Measurements from ENCODE around the gene UBE2C.
"Not testable (repeated sequence)": the region's sequence is repeated elsewhere in the genome, so short reads cannot be mapped to it uniquely, and the experiment has no call there.

The UBE2C gene

GRCh38 chr20:45818239-45818638 is 5.8 kb downstream of the UBE2C start:
- Mint-ChIP-seq H3K36me3 (peaks cover 36% of the 10 kb centered on the region), H3K27ac (peak overlapping the region; percentile 0), H3K9me3 (no peaks in the 10 kb centered on the region), H3K4me3 (no peak overlapping the region), H3K4me1 (peaks cover 10% of the 10 kb centered on the region)
- ATAC-seq = no peak
- no peak for DNase-seq (ENCODE audit: low spot score in 2 of 2)

- DNase-seq (ENCODE audit: low spot score in 2 of 2) = no peak
- H3K36me3 Mint-ChIP-seq = peaks cover 27% of the 10 kb centered on the region
Measured at GRCh38 chr20:45819466-45819865, 7.0 kb downstream of the UBE2C start.

GRCh38 chr20:45821947-45822346 is 9.5 kb downstream of the UBE2C start:
- DNase-seq (ENCODE audit: low spot score in 2 of 2) = no peak
- no peak for ATAC-seq
- Mint-ChIP-seq H3K4me3 (no peak overlapping the region), H3K27ac (no peak overlapping the region), H3K36me3 (peaks cover 2% of the 10 kb centered on the region), H3K4me1 (peaks cover 20% of the 10 kb centered on the region), H3K9me3 (no peaks in the 10 kb centered on the region)

More at GRCh38 chr20:45819466-45819865, 7.0 kb downstream of the UBE2C start:
- H3K9me3 Mint-ChIP-seq = no peaks in the 10 kb centered on the region
- no peak overlapping the region for H3K4me3 Mint-ChIP-seq
- no peak for ATAC-seq
- no peak overlapping the region for H3K27ac Mint-ChIP-seq
- peaks cover 15% of the 10 kb centered on the region for H3K4me1 Mint-ChIP-seq

- no peak for DNase-seq (ENCODE audit: low spot score in 2 of 2)
- H3K36me3 Mint-ChIP-seq = no peaks in the 10 kb centered on the region
- no peak overlapping the region for H3K4me3 Mint-ChIP-seq
- H3K27ac Mint-ChIP-seq = no peak overlapping the region
- H3K9me3 Mint-ChIP-seq = no peaks in the 10 kb centered on the region
- H3K4me1 Mint-ChIP-seq = peaks cover 20% of the 10 kb centered on the region
- ATAC-seq = peak; percentile 7
Measured at GRCh38 chr20:45822857-45823256, 10.4 kb downstream of the UBE2C start.

DNA sequence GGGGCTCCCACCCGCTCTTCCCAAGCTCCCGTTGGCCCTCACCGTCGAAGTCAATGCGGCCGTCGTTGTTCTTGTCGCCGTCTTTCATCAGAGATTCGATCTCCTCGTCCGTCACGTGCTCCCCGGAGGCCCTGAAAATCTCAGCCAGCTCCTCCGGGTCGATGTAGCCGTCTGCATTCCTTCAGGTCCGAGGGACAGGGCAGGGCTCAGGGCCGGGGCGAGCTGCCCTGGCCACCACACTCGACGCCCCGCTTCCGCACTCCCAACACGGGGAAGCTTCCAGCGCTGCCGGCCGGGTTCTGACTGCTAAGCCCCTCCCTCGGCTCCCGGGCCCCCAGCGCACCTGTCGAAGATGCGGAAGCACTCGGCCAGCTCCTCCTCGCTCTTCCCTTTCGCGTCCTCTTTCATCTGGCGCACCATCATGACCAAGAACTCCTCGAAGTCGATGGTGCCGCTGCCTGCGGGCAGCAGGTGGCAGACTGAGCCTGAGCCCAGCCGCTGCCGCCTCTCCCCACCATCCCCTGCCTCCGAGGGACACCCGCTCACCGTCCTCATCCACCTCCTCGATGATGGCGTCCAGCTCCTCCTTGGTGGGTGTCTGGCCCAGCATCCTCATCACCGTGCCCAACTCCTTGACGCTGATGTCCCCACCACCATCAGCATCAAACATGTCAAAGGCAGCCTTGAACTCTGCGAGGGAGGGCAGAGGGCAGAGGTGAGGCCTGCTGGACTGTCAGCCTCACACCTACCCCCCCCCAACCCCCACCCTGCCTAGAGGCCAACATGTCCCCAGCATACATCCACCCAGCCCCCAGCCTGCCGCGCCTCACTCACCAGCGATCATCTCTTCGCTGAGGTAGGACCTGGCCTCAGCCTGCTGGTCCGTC is 11.7 kb downstream of the UBE2C start:
- Mint-ChIP-seq H3K9me3 (no peaks in the 10 kb centered on the region), H3K4me1 (peaks cover 20% of the 10 kb centered on the region), H3K4me3 (peak overlapping the region; percentile 73), H3K36me3 (no peaks in the 10 kb centered on the region), H3K27ac (peak overlapping the region; percentile 90)
- peak; percentile 32 to 62 for DNase-seq (ENCODE audit: low spot score in 2 of 2)
- peak; percentile 85 for ATAC-seq

- H3K27ac Mint-ChIP-seq = no peak overlapping the region
- H3K36me3 Mint-ChIP-seq = no peaks in the 10 kb centered on the region
- peaks cover 20% of the 10 kb centered on the region for H3K4me1 Mint-ChIP-seq
- no peaks in the 10 kb centered on the region for H3K9me3 Mint-ChIP-seq
- H3K4me3 Mint-ChIP-seq = no peak overlapping the region
- DNase-seq (ENCODE audit: low spot score in 2 of 2) (no peak), ATAC-seq (no peak)
Measured at GRCh38 chr20:45826381-45827019, 14.1 kb downstream of the UBE2C start.

GRCh38 chr20:45827030-45827652 is 14.7 kb downstream of the UBE2C start, which contains the start of gene TNNC2:
TNNC2 (minus strand) TSS chr20:45827312; CDS start chr20:45827248, 64 bp downstream.
- DNase-seq (ENCODE audit: low spot score in 2 of 2) (no peak), ATAC-seq (no peak)
- H3K36me3 Mint-ChIP-seq = no peaks in the 10 kb centered on the region
- H3K9me3 Mint-ChIP-seq = no peaks in the 10 kb centered on the region
- no peak within 1 kb of the TSS for H3K4me3 Mint-ChIP-seq
- H3K27ac Mint-ChIP-seq = no peak within 1 kb of the TSS
- H3K4me1 Mint-ChIP-seq = peaks cover 20% of the 10 kb centered on the region

- ATAC-seq (no peak), DNase-seq (ENCODE audit: low spot score in 2 of 2) (no peak)
- no peaks in the 10 kb centered on the region for H3K9me3 Mint-ChIP-seq
- H3K4me3 Mint-ChIP-seq = no peak overlapping the region
- no peak overlapping the region for H3K27ac Mint-ChIP-seq
- peaks cover 22% of the 10 kb centered on the region for H3K4me1 Mint-ChIP-seq
- H3K36me3 Mint-ChIP-seq = no peaks in the 10 kb centered on the region
Measured at GRCh38 chr20:45827712-45828111, 15.3 kb downstream of the UBE2C start.

GRCh38 chr20:45828589-45828988 is 16.1 kb downstream of the UBE2C start:
- Mint-ChIP-seq H3K4me3 (no peak overlapping the region), H3K9me3 (no peaks in the 10 kb centered on the region), H3K36me3 (no peaks in the 10 kb centered on the region), H3K27ac (no peak overlapping the region), H3K4me1 (peaks cover 24% of the 10 kb centered on the region)
- ATAC-seq = no peak
- DNase-seq (ENCODE audit: low spot score in 2 of 2) = no peak

- H3K36me3 Mint-ChIP-seq; H3K9me3 Mint-ChIP-seq; H3K4me3 Mint-ChIP-seq; H3K27ac Mint-ChIP-seq; ATAC-seq; DNase-seq (ENCODE audit: low spot score in 2 of 2): not testable (repeated sequence)
- peaks cover 14% of the 10 kb centered on the region for H3K4me1 Mint-ChIP-seq
Measured at GRCh38 chr20:45829673-45830106, 17.2 kb downstream of the UBE2C start.

DNA sequence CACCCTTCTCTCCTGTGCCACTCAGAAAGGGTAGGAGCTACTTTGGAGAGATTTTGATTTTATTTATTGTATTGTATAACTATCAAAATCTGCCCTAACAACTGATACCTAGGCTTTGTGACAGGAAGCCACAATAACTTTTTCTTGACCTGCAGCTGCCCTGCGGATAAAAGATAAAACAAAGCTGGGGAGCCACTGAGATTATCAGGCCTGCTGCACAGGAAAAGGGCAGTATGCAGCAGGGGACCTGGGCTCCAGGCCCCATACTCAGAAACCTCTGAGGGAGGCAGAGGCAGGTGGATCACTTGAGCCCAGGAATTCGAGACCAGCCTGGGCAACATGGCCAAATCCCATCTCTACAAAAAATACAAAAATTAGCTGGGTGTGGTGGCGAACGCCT is 20.2 kb downstream of the UBE2C start:
- Mint-ChIP-seq H3K36me3 (peaks cover 6% of the 10 kb centered on the region), H3K27ac (no peak overlapping the region), H3K4me1 (peaks cover 10% of the 10 kb centered on the region), H3K9me3 (no peaks in the 10 kb centered on the region), H3K4me3 (peak overlapping the region; percentile 66)
- ATAC-seq (no peak), DNase-seq (ENCODE audit: low spot score in 2 of 2) (no peak)

GRCh38 chr20:45833030-45833882 is 20.8 kb downstream of the UBE2C start, which contains the start of gene SNX21:
SNX21 (plus strand) TSS chr20:45833799; CDS start chr20:45833920, 121 bp downstream.
- DNase-seq (ENCODE audit: low spot score in 2 of 2) = peak; percentile 4 to 62
- Mint-ChIP-seq H3K4me3 (peak within 1 kb of the TSS; percentile 66), H3K9me3 (no peaks in the 10 kb centered on the region), H3K4me1 (peaks cover 10% of the 10 kb centered on the region), H3K36me3 (peaks cover 6% of the 10 kb centered on the region), H3K27ac (peak within 1 kb of the TSS; percentile 56)
- peak; percentile 74 for ATAC-seq

GRCh38 chr20:45833883-45834796 is 21.7 kb downstream of the UBE2C start:
- Mint-ChIP-seq H3K9me3 (no peaks in the 10 kb centered on the region), H3K4me3 (peak overlapping the region; percentile 66), H3K36me3 (peaks cover 6% of the 10 kb centered on the region), H3K4me1 (peaks cover 10% of the 10 kb centered on the region), H3K27ac (peak overlapping the region; percentile 56)
- ATAC-seq (peak; percentile 73), DNase-seq (ENCODE audit: low spot score in 2 of 2) (peak; percentile 25 to 65)

- no peaks in the 10 kb centered on the region for H3K9me3 Mint-ChIP-seq
- ATAC-seq = no peak
- H3K36me3 Mint-ChIP-seq = peaks cover 6% of the 10 kb centered on the region
- H3K27ac Mint-ChIP-seq = peak overlapping the region; percentile 23
- peaks cover 10% of the 10 kb centered on the region for H3K4me1 Mint-ChIP-seq
- DNase-seq (ENCODE audit: low spot score in 2 of 2) = no peak
- H3K4me3 Mint-ChIP-seq = peak overlapping the region; percentile 66
Measured at GRCh38 chr20:45834797-45835161, 22.3 kb downstream of the UBE2C start.

Measured in stimulated activated effector memory CD8-positive, alpha-beta T cell treated with anti-CD3 and anti-CD28 coated beads, Interleukin-12 subunit alpha, Interleukin-12 subunit beta, amount 100 ng/mL, for 72 hours (primary cell).